HG02970 (cell line): ENCODE results near the gene MPRIP.
"Not testable (repeated sequence)": the region's sequence is repeated elsewhere in the genome, so short reads cannot be mapped to it uniquely, and the experiment has no call there.

Source experiments
- ATAC-seq: cut with Tn5 transposase; IDR thresholded peaks from one replicate; pipeline ENCODE4 v1.9.1; 2021; ENCODE audit warnings: mild to moderate bottlenecking, moderate library complexity, moderate number of reproducible peaks; ENCODE audit not compliant: unreplicated experiment, low FRiP score

Gene MPRIP

GRCh38 chr17:17157041-17157440 is 114.8 kb downstream of the MPRIP start:
- ATAC-seq, result no peak

GRCh38 chr17:17158506-17158905 is 116.2 kb downstream of the MPRIP start:
- ATAC-seq, result not testable (repeated sequence)

GRCh38 chr17:17159571-17159970 is 117.3 kb downstream of the MPRIP start:
- no peak for ATAC-seq

GRCh38 chr17:17161121-17161520 is 118.9 kb downstream of the MPRIP start:
- no peak for ATAC-seq

GRCh38 chr17:17161759-17162158 is 119.5 kb downstream of the MPRIP start:
- ATAC-seq, result no peak

- ATAC-seq, result no peak
Observed at GRCh38 chr17:17164156-17164555, 121.9 kb downstream of the MPRIP start.

- ATAC-seq, result no peak
Observed at GRCh38 chr17:17164676-17165075, 122.4 kb downstream of the MPRIP start.

- no peak for ATAC-seq
Observed at GRCh38 chr17:17165666-17166308, 123.5 kb downstream of the MPRIP start.

GRCh38 chr17:17166446-17166845 is 124.2 kb downstream of the MPRIP start:
- ATAC-seq, result no peak

- ATAC-seq, result no peak
Observed at GRCh38 chr17:17167356-17167755, 125.1 kb downstream of the MPRIP start.

GRCh38 chr17:17167986-17168385 is 125.7 kb downstream of the MPRIP start:
- no peak for ATAC-seq

- ATAC-seq, result no peak
Observed at GRCh38 chr17:17168401-17168800, 126.1 kb downstream of the MPRIP start.

- no peak for ATAC-seq
Observed at GRCh38 chr17:17169396-17169795, 127.1 kb downstream of the MPRIP start.

- ATAC-seq, result no peak
Observed at GRCh38 chr17:17170346-17170985, 128.2 kb downstream of the MPRIP start.

GRCh38 chr17:17171186-17171585 is 128.9 kb downstream of the MPRIP start:
- ATAC-seq, result no peak

GRCh38 chr17:17172001-17172939 is 130.0 kb downstream of the MPRIP start:
- no peak for ATAC-seq

- ATAC-seq, result no peak
Observed at GRCh38 chr17:17172990-17173389, 130.7 kb downstream of the MPRIP start.

- no peak for ATAC-seq
Observed at GRCh38 chr17:17173921-17174320, 131.7 kb downstream of the MPRIP start.

- ATAC-seq, result no peak
Observed at GRCh38 chr17:17175340-17175739, 133.1 kb downstream of the MPRIP start.

- no peak for ATAC-seq
Observed at GRCh38 chr17:17175917-17176316, 133.7 kb downstream of the MPRIP start.

GRCh38 chr17:17176341-17176740 is 134.1 kb downstream of the MPRIP start:
- ATAC-seq, result no peak
